ENCODE data around the gene CHDH.

Gene CHDH

DNA sequence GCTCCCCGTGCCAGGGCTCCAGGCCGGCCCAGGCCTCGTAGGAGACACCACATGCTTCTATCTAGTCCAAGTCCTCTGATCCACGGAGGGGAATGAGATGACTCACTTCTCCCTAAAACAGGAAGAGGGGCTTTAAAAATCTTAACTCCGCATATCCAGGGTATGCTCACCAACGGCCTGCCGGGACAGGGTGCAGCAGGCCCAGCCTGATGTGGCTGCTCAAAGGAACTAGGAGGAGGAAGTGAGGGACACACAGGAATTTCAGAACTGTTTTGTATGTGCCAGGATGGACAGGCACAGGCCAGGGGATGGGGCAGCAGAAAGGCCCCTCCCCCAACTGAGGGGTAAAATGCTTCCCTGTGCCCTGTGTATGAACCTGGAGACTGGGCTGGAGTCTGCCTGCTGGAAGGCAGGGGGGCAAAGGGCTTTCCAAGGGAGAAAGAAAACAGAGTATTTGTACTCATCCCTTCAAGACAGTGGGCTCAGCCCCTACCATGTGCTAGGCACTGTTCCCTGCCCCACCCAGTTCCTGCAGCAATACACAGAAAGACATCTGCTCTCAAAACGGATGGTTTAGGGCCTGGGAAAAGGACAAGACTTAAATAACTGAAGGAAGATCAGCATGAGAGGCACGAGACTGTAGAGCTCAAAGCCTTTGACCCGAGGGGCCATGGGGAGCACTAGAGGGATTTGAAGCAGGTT lies 22.1 kb downstream of the CHDH start:
- no peak for DNase-seq (ENCODE audit: low spot score)

DNA sequence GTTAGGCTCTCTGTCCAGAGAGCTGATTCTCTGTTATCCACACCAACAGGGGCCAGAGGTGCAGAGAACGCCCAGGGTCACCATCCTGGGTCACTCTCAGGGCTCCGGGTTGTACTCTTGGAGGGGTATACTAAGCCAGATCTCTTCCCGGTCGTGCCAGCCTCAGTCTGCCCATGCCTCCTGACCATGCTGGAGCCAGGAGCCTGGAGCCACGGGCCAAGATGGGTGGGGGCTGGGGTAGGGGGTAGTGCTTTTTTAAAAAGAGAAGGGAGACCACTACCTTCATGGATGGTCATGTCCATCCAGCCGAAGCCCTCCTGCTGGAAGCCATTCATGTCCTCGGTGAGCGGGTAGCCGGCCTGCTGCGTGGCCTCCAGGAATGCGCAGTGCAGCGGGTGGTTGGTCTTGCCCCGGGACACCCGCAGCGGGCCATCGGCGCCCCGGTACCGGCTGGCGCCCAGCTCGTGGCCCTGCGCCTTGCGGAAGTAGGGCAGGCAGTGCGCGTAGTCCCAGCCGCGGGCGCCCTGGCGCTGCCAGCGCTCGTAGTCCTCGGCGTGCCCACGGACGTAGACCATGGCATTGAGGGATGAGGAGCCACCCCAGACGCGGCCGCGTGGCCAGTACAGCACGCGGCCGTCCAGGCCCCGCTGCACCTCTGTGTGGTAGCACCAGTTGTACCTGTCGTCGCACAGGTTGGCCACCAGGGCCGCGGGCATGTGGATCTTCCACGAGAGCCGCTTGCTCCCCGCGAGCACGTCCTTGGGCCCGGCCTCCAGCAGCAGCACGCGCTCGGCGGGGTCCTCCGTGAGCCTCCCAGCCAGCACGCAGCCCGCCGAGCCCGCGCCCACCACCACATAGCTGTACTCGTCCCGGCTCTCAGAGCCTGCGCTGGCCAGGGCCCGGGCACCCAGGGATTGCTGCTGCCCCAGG lies 22.9 kb downstream of the CHDH start:
- no peak for DNase-seq (ENCODE audit: low spot score)

DNA sequence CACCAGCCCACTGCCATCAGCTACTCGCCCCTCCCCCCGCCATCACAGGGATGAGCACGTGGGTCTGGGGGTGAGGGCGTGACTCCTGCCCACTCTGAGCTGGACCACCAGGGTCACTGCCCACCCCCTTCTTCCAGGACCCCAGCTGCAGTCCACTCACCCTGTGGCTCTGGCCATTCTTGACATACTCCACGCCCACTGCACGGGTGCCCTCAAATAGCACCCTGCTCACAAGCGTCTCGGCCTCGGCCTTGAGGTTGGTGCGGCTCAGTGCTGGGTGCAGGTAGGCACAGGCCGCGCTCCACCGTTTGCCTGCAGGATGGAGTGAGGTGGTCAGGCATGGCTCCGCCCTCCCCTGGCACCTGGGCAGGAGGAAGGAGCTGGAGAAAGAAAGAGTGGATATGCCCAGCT lies 23.9 kb downstream of the CHDH start:
- no peak for DNase-seq (ENCODE audit: low spot score)

- DNase-seq (ENCODE audit: low spot score): no peak
Measured at GRCh38 chr3:53821631-53822121, 24.5 kb downstream of the CHDH start.

GRCh38 chr3:53820756-53821580 lies 25.3 kb downstream of the CHDH start:
- DNase-seq (ENCODE audit: low spot score): no peak

DNA sequence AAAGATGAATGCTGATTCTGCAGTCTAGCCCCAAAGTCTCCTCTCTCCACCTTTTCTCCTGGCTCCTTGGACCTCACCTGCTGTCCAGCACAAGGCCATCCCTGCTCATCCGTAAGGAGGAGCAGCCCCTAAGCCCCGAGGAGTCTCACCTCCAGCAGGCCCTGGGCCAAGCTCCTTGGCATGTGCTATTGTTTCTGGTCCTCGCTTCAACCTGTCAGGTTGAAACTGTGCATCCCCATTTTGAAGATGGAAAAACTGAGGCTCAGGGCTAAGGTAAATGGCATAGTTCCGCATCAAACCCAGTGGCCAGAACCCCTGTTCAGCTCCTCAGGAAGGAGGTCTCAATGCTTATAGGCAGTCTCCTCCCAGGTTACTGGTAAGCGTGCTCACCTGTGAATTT lies 26.1 kb downstream of the CHDH start:
- no peak for DNase-seq (ENCODE audit: low spot score)

- DNase-seq (ENCODE audit: low spot score): no peak
Measured at GRCh38 chr3:53819163-53819868, 26.9 kb downstream of the CHDH start.

DNA sequence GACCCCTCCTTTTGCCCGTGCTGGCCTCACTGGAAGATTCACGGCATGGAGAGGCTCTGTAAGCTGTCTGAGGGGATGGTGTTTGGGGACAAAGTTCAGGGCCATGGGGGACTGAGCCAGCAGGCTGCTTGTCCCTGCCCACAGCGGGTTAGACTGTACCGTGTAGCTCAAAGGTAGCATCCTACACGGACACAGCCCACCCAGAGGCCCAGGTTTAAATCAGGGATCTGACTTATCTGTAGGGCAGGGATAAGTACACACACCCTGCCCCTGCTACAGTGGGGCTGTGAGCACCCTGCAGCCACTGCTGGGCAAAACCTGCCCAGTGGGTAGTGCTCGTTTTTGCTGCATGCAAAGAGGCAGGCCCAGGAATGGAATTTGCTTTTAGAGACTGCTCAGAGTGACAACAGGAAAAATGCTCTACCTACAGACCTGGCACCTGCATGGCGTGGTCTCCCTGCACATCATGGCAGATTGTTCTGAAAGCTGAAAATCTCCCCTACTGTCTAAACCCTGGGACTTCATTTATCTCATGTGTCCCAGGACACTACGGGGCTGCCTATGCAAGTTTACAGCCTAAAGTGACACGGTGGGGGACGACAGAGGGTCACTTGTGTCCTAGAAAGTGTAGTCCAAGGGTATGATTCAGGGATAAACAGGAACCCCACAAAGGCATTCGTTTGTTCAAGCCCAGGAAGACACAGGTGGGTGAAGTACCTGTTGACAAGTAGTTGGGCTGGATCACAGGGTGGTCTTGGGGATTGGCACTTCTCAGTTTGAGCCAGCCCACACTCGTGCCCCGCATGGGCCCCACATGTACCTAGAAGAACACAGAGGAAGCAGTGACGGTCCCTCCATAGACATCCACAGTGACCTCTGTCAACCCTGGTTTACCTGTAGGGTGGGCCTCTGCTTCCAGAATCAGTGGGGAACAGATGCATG lies 27.7 kb downstream of the CHDH start:
- DNase-seq (ENCODE audit: low spot score): no peak

DNA sequence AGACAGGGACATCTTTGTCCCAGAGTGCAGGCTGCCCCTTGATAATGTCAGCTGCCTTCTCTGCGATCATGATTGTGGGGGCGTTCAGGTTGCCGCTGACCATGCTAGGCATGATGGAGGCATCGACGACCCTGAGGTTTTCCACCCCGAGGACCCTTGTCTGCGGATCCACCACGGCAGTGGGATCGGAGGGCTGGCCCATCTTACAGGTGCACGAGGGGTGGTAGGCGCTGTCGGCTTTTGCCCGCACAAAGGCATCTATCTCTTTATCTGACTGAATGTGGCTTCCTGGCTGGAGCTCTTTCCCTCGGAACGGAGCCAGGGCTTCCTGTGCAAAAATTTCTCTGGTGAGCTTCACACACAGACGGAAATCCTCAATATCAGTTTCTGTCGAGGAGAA lies 28.4 kb downstream of the CHDH start:
- no peak for DNase-seq (ENCODE audit: low spot score)

GRCh38 chr3:53817211-53817610 lies 29.0 kb downstream of the CHDH start:
- no peak for DNase-seq (ENCODE audit: low spot score)

GRCh38 chr3:53816425-53816824 lies 29.8 kb downstream of the CHDH start:
- DNase-seq (ENCODE audit: low spot score): no peak

DNA sequence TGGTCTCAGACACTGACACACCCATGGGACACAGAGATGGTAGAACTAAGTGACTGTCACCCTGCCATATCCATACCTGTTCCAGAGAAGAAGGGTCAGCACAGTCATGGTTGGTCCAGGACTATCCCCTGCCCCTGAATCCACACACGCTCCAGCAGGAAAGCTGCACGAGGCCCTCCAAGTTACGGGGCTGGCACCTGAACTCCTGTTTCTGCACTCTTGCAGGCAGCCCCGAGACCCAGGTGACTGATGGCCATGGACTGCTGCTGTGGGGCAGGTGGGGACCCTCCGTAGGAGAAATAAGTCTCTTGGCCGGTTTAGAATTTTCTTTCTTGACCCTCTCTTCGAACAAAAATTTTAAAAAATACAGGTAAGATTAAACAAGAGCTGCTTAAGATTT lies 30.6 kb downstream of the CHDH start:
- DNase-seq (ENCODE audit: low spot score): no peak

DNA sequence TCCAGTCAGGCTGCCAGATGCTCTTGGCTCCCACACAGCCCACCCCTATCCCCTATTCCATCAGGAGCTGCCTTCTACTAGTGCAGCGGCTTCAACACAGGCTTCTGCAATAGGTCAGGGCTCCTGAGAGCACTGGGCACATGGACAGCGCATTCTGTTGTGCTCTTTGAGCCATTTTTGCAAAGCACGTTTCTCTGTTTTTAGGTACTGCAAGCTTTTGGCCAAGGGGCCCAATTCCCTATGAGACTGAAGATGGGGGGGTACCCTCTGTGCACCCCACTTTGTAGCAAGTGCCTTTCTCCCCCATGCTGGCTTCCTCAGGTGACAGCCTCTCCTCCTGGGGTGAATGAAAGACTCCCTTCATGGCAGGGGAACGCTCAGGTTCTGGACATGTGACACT lies 31.2 kb downstream of the CHDH start:
- DNase-seq (ENCODE audit: low spot score): no peak

GRCh38 chr3:53813876-53814275 lies 32.3 kb downstream of the CHDH start:
- DNase-seq (ENCODE audit: low spot score): no peak

- no peak for DNase-seq (ENCODE audit: low spot score)
Measured at GRCh38 chr3:53813229-53813628, 33.0 kb downstream of the CHDH start.

DNA sequence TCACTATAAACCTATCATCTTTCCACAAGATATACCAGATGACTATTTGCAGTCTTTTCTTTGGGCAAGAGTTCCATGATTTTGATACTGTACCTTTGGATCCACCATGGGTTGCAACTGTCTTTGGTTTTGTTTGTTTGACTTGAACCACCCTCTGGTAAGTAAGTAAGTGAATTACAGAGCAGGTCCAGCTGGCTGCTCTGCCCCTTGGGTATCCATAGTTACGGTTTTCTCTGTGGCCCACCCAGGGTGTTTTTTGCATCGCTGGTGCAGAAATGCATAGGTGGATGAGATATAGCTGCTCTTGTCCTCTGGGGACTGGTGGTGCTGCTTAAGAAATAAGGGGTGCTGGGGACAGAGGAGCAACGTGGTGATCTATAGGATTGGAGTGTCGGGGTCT lies 33.8 kb downstream of the CHDH start:
- no peak for DNase-seq (ENCODE audit: low spot score)

- no peak for DNase-seq (ENCODE audit: low spot score)
Measured at GRCh38 chr3:53811143-53811927, 34.9 kb downstream of the CHDH start.

DNA sequence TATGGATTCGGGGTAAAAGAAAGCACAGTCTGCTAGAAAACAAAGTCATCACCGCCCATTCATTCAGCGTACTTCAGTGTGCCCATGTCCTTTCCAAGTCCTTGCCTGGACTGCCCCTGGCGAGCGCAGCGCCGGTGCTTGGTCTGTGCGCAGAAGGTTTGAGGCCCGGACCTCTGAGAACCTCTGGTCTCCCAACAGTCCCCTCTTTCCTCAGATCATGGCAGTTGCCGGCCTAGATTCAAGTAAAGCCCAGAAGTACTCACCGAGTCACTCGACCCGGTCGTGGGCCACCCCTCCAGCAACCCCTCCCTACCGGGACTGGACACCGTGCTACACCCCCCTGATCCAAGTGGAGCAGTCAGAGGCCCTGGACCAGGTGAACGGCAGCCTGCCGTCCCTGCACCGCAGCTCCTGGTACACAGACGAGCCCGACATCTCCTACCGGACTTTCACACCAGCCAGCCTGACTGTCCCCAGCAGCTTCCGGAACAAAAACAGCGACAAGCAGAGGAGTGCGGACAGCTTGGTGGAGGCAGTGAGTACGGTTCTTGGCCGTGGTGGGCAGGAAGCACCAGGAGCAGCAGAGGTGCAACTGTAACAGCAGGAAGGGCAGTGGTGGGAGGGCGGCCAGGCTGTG lies 36.3 kb downstream of the CHDH start:
- no peak for DNase-seq (ENCODE audit: low spot score)

DNA sequence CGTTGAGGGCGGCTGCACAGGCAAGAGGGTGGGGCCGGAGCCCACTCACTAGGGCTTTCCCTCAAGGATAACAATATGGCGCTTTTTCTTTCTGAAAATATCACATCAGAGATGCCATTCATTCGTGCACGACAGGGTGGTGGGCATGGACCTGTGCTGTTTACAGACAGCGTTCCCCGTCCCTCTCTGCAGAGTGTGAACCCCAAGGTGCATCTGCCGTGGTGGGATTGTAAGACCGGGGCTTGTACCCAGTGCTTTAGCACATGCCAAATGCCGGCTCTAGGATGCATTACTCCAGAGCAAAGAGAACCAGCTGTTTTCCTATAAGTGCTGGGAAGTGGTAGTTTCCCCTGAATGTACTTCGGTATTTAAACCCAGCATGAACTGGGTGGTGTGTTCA lies 37.0 kb downstream of the CHDH start:
- no peak for DNase-seq (ENCODE audit: low spot score)
